Karpas-422 (cell line): ENCODE measurements around the gene SLC38A1. TPM values are rescaled to one million over a fixed set of nuclear protein-coding genes. Genes with fewer than 3 reads are reported as not detected.
"Not testable (repeated sequence)": the region's sequence is repeated elsewhere in the genome, so short reads cannot be mapped to it uniquely, and the experiment has no call there.

Experiments
- DNase-seq: peaks from one replicate; pipeline ENCODE4 v3.0.0-alpha.2; 2015
- H2AFZ ChIP-seq: fragments of 200-600 bp; sonication (generic); 2 replicates; pipeline ENCODE4 v1.6.1; 2014; ENCODE audit warnings: antibody characterized with exemption, low read length, mixed read lengths
- H3K27ac ChIP-seq: fragments of 200-600 bp; sonication (generic); 2 replicates; pipeline ENCODE4 v1.5.1; 2014; ENCODE audit warnings: mild to moderate bottlenecking, low read length, moderate library complexity
- H3K27me3 ChIP-seq: fragments of 200-600 bp; sonication (generic); 2 replicates; pipeline ENCODE4 v1.6.1; 2014; ENCODE audit warnings: low read length, mixed read lengths
- H3K36me3 ChIP-seq: fragments of 200-600 bp; sonication (generic); 2 replicates; pipeline ENCODE4 v1.6.1; 2014; ENCODE audit warnings: low read length, mixed read lengths; ENCODE audit not compliant: insufficient read depth
- H3K4me1 ChIP-seq: fragments of 200-600 bp; sonication (generic); 2 replicates; pipeline ENCODE4 v1.6.1; 2014; ENCODE audit warnings: mild to moderate bottlenecking, low read length, mixed read lengths
- H3K4me2 ChIP-seq: fragments of 200-600 bp; sonication (generic); 2 replicates; pipeline ENCODE4 v1.6.1; 2014; ENCODE audit warnings: low read length, low read depth, mild to moderate bottlenecking; ENCODE audit not compliant: poor library complexity, severe bottlenecking
- H3K4me3 ChIP-seq: fragments of 200-600 bp; sonication (generic); 2 replicates; pipeline ENCODE4 v1.5.1; 2014; ENCODE audit warnings: mild to moderate bottlenecking, antibody characterized with exemption, low read length, mixed read lengths
- H3K79me2 ChIP-seq: fragments of 200-600 bp; sonication (generic); 2 replicates; pipeline ENCODE4 v1.6.1; 2014; ENCODE audit warnings: mild to moderate bottlenecking, low read length, mixed read lengths
- H3K9ac ChIP-seq: fragments of 200-600 bp; sonication (generic); 2 replicates; pipeline ENCODE4 v1.6.0; 2014; ENCODE audit warnings: low read length
- H3K9me2 ChIP-seq: fragments of 200-600 bp; sonication (generic), shearing (Covaris generic); replicated peaks from 2 replicates; pipeline ENCODE4 v1.6.0; 2014; ENCODE audit warnings: mild to moderate bottlenecking, low read length, moderate library complexity; ENCODE audit not compliant: insufficient read depth
- H3K9me3 ChIP-seq: fragments of 300-700, 200-600 bp; sonication (generic); 2 replicates; pipeline ENCODE4 v1.6.1; 2014; ENCODE audit warnings: low read length, mixed read lengths
- H4K20me1 ChIP-seq: fragments of 200-600 bp; sonication (generic); 2 replicates; pipeline ENCODE4 v1.6.1; 2014; ENCODE audit warnings: mild to moderate bottlenecking, antibody characterized with exemption, low read length, low read depth; ENCODE audit not compliant: insufficient read depth
- total RNA-seq: library from RNA; depleted of rRNA; stranded (reverse); fragments of >200 nt; shearing (Covaris generic); gene quantifications from 2 replicates; pipeline ENCODE4 v1.2.3, GENCODE V29; 2014; ENCODE audit warnings: low replicate concordance

Gene SLC38A1
- total RNA-seq, 1 experiment from 2014 or later: 209 TPM

- Histone ChIP-seq H3K4me3 (no peak overlapping the region), H3K9me3 (no peaks in the 10 kb centered on the region), H3K79me2 (peaks cover 51% of the 10 kb centered on the region), H4K20me1 (no peaks in the 10 kb centered on the region), H3K4me1 (peaks cover 41% of the 10 kb centered on the region), H3K4me2 (no peak overlapping the region), H3K27me3 (no peaks in the 10 kb centered on the region), H3K9ac (no peak overlapping the region), H3K27ac (no peak overlapping the region), H3K36me3 (peaks cover 75% of the 10 kb centered on the region), H2AFZ (no peak overlapping the region), H3K9me2 (no peaks in the 10 kb centered on the region)
- DNase-seq: no peak
Observed at GRCh38 chr12:46205294-46205693, 63.5 kb downstream of the SLC38A1 start.

GRCh38 chr12:46201284-46201789, 67.5 kb downstream of the SLC38A1 start:
- no peak overlapping the region for H3K27ac ChIP-seq
- no peaks in the 10 kb centered on the region for H3K9me2 ChIP-seq
- H3K36me3 ChIP-seq: peaks cover 91% of the 10 kb centered on the region
- H3K79me2 ChIP-seq: peaks cover 14% of the 10 kb centered on the region
- no peaks in the 10 kb centered on the region for H4K20me1 ChIP-seq
- H3K4me3 ChIP-seq: no peak overlapping the region
- H3K9me3 ChIP-seq: no peaks in the 10 kb centered on the region
- no peak for DNase-seq
- H3K9ac ChIP-seq: no peak overlapping the region
- peaks cover 1% of the 10 kb centered on the region for H3K4me1 ChIP-seq
- no peaks in the 10 kb centered on the region for H3K27me3 ChIP-seq
- no peak overlapping the region for H3K4me2 ChIP-seq
- no peak overlapping the region for H2AFZ ChIP-seq

GRCh38 chr12:46200551-46200950, 68.3 kb downstream of the SLC38A1 start:
- no peak overlapping the region for H3K4me2 ChIP-seq
- no peak overlapping the region for H3K9ac ChIP-seq
- H2AFZ ChIP-seq: no peak overlapping the region
- H3K9me3 ChIP-seq: no peaks in the 10 kb centered on the region
- H3K27ac ChIP-seq: no peak overlapping the region
- no peaks in the 10 kb centered on the region for H4K20me1 ChIP-seq
- H3K4me1 ChIP-seq: no peaks in the 10 kb centered on the region
- no peaks in the 10 kb centered on the region for H3K9me2 ChIP-seq
- peaks cover 94% of the 10 kb centered on the region for H3K36me3 ChIP-seq
- H3K27me3 ChIP-seq: no peaks in the 10 kb centered on the region
- DNase-seq: no peak
- peaks cover 8% of the 10 kb centered on the region for H3K79me2 ChIP-seq
- H3K4me3 ChIP-seq: no peak overlapping the region

- Histone ChIP-seq H3K27ac (no peak overlapping the region), H3K9ac (no peak overlapping the region), H4K20me1 (no peaks in the 10 kb centered on the region), H3K4me3 (no peak overlapping the region), H3K9me2 (no peaks in the 10 kb centered on the region), H3K27me3 (no peaks in the 10 kb centered on the region), H2AFZ (no peak overlapping the region), H3K4me1 (no peaks in the 10 kb centered on the region), H3K36me3 (peaks cover 84% of the 10 kb centered on the region), H3K4me2 (no peak overlapping the region), H3K79me2 (no peaks in the 10 kb centered on the region), H3K9me3 (no peaks in the 10 kb centered on the region)
- DNase-seq: no peak
Observed at GRCh38 chr12:46198913-46199312, 69.9 kb downstream of the SLC38A1 start.

- H3K27me3 ChIP-seq: no peaks in the 10 kb centered on the region
- H3K4me1 ChIP-seq: no peaks in the 10 kb centered on the region
- DNase-seq: no peak
- H3K9ac ChIP-seq: no peak overlapping the region
- no peak overlapping the region for H3K4me2 ChIP-seq
- no peak overlapping the region for H2AFZ ChIP-seq
- no peaks in the 10 kb centered on the region for H4K20me1 ChIP-seq
- H3K79me2 ChIP-seq: no peaks in the 10 kb centered on the region
- H3K4me3 ChIP-seq: no peak overlapping the region
- H3K9me3 ChIP-seq: no peaks in the 10 kb centered on the region
- no peaks in the 10 kb centered on the region for H3K9me2 ChIP-seq
- H3K36me3 ChIP-seq: peaks cover 78% of the 10 kb centered on the region
- H3K27ac ChIP-seq: no peak overlapping the region
Observed at GRCh38 chr12:46197883-46198282, 71.0 kb downstream of the SLC38A1 start.

GRCh38 chr12:46190533-46190932, 78.3 kb downstream of the SLC38A1 start:
- not testable (repeated sequence) for H3K4me2 ChIP-seq, H3K9me3 ChIP-seq, H3K27ac ChIP-seq, H3K9me2 ChIP-seq, H3K79me2 ChIP-seq, H3K9ac ChIP-seq, H3K4me3 ChIP-seq, H3K27me3 ChIP-seq, H3K4me1 ChIP-seq, H2AFZ ChIP-seq, DNase-seq, H4K20me1 ChIP-seq
- H3K36me3 ChIP-seq: peaks cover 18% of the 10 kb centered on the region

- Histone ChIP-seq H3K79me2 (no peaks in the 10 kb centered on the region), H4K20me1 (peaks cover 4% of the 10 kb centered on the region; the same call in 1 of the 2 replicates), H3K4me3 (no peak overlapping the region), H3K9me3 (no peaks in the 10 kb centered on the region), H3K4me1 (no peaks in the 10 kb centered on the region; the same call in 1 of the 2 replicates), H3K4me2 (no peak overlapping the region), H3K9ac (no peak overlapping the region), H3K27ac (no peak overlapping the region), H3K36me3 (peaks cover 11% of the 10 kb centered on the region), H3K9me2 (no peaks in the 10 kb centered on the region), H3K27me3 (no peaks in the 10 kb centered on the region), H2AFZ (no peak overlapping the region)
- no peak for DNase-seq
Observed at GRCh38 chr12:46188170-46188569, 80.7 kb downstream of the SLC38A1 start.

GRCh38 chr12:46187023-46187422, 81.8 kb downstream of the SLC38A1 start:
- Histone ChIP-seq H4K20me1 (peaks cover 9% of the 10 kb centered on the region), H3K36me3 (peaks cover 13% of the 10 kb centered on the region), H3K4me2 (no peak overlapping the region), H3K27me3 (no peaks in the 10 kb centered on the region), H3K9ac (no peak overlapping the region), H3K9me2 (no peaks in the 10 kb centered on the region), H3K27ac (no peak overlapping the region), H2AFZ (no peak overlapping the region), H3K4me1 (peaks cover 9% of the 10 kb centered on the region), H3K4me3 (no peak overlapping the region), H3K79me2 (no peaks in the 10 kb centered on the region), H3K9me3 (no peaks in the 10 kb centered on the region)
- no peak for DNase-seq

- no peak overlapping the region for H3K9ac ChIP-seq
- H3K27ac ChIP-seq: no peak overlapping the region
- H3K36me3 ChIP-seq: peaks cover 13% of the 10 kb centered on the region
- peaks cover 19% of the 10 kb centered on the region for H4K20me1 ChIP-seq
- H3K4me1 ChIP-seq: peaks cover 19% of the 10 kb centered on the region
- H3K79me2 ChIP-seq: no peaks in the 10 kb centered on the region
- H2AFZ ChIP-seq: no peak overlapping the region
- H3K9me2 ChIP-seq: no peaks in the 10 kb centered on the region
- no peak overlapping the region for H3K4me2 ChIP-seq
- no peak for DNase-seq
- no peak overlapping the region for H3K4me3 ChIP-seq
- H3K27me3 ChIP-seq: no peaks in the 10 kb centered on the region
- H3K9me3 ChIP-seq: no peaks in the 10 kb centered on the region
Observed at GRCh38 chr12:46186088-46186487, 82.8 kb downstream of the SLC38A1 start.
